A673 (cell line): ENCODE results near the gene GPBP1. TPM values are rescaled to one million over a fixed set of nuclear protein-coding genes. Genes with fewer than 3 reads are reported as not detected.
"Not testable (repeated sequence)": the region's sequence is repeated elsewhere in the genome, so short reads cannot be mapped to it uniquely, and the experiment has no call there.

Source experiments
- BruUV-seq: library from RNA; stranded (reverse); fragments of 400-500 nt; replicated peaks from 2 replicates; lab custom pipeline; 2021; lab: Mats Ljungman, UMichigan
- CTCF ChIA-PET: fragments of 300-600 bp; sonication (Branson Sonifier 250); formaldehyde crosslinking; loops from one replicate; lab custom pipeline; 2022; ENCODE audit warnings: antibody characterized with exemption; lab: Charles Lee
- POLR2A ChIA-PET: fragments of 300-600 bp; sonication (Branson Sonifier 250); formaldehyde crosslinking; loops from one replicate; lab custom pipeline; 2022; ENCODE audit warnings: antibody characterized with exemption; ENCODE audit not compliant: low non-redundant PET; lab: Charles Lee
- DNase-seq: peaks from one replicate; pipeline ENCODE4 v3.0.0-alpha.2; 2015; ENCODE audit warnings: low spot score
- H3K27ac ChIP-seq: fragments of 200-600 bp; sonication (generic); 2 replicates; pipeline ENCODE4 v1.5.1; 2016; ENCODE audit warnings: mixed run types, low read depth, mild to moderate bottlenecking, mixed read lengths, antibody characterized with exemption, low read length; ENCODE audit not compliant: poor library complexity, severe bottlenecking
- H3K27me3 ChIP-seq: fragments of 200-600 bp; sonication (generic); replicated peaks from 2 replicates; pipeline ENCODE4 v1.6.1; 2017; ENCODE audit warnings: mixed run types, low read depth, mild to moderate bottlenecking, mixed read lengths, antibody characterized with exemption, low read length; ENCODE audit not compliant: insufficient read depth, poor library complexity
- H3K36me3 ChIP-seq: fragments of 200-600 bp; sonication (generic); 2 replicates; pipeline ENCODE4 v1.6.1; 2016; ENCODE audit warnings: mixed run types, mild to moderate bottlenecking, mixed read lengths, antibody characterized with exemption, low read length; ENCODE audit not compliant: insufficient read depth, poor library complexity, severe bottlenecking
- H3K4me1 ChIP-seq: fragments of 200-600 bp; sonication (generic); 2 replicates; pipeline ENCODE4 v1.6.1; 2017; ENCODE audit warnings: mixed run types, mild to moderate bottlenecking, mixed read lengths, antibody characterized with exemption, low read length; ENCODE audit not compliant: insufficient read depth, poor library complexity, severe bottlenecking
- H3K4me3 ChIP-seq: fragments of 200-600 bp; sonication (generic); 2 replicates; pipeline ENCODE4 v1.5.1; 2016; ENCODE audit warnings: low read depth, mixed run types, mild to moderate bottlenecking, mixed read lengths, low read length; ENCODE audit not compliant: poor library complexity, severe bottlenecking
- H3K9me3 ChIP-seq: fragments of 200-600 bp; sonication (generic); 2 replicates; pipeline ENCODE4 v1.6.1; 2016; ENCODE audit warnings: mixed run types, low read depth, mild to moderate bottlenecking, mixed read lengths, antibody characterized with exemption, low read length; ENCODE audit not compliant: poor library complexity, severe bottlenecking
- EZH2 ChIP-seq: fragments of 200-600 bp; sonication (generic); IDR thresholded peaks from 2 replicates; pipeline ENCODE4 v1.6.1; 2017; ENCODE audit warnings: borderline replicate concordance, low read depth, mild to moderate bottlenecking, mixed read lengths, antibody characterized with exemption, low read length; ENCODE audit not compliant: poor library complexity, severe bottlenecking
- intact Hi-C: fragments of 100-400 bp; cut with micrococcal nuclease; formaldehyde crosslinking; loops from one replicate; pipeline ENCODE4 v1.10.0; 2022; ENCODE audit not compliant: unreplicated experiment
- total RNA-seq: library from RNA; stranded (reverse); gene quantifications from 2 replicates; pipeline ENCODE4 v1.2.3, GENCODE V29; 2021
- TF ChIP-seq, protein P1 (sequence below): fragments of 300-800, 200-600 bp; sonication (generic); conservative IDR thresholded peaks from 2 replicates; pipeline ENCODE4 v1.5.1; 2017; ENCODE audit warnings: low read depth, mild to moderate bottlenecking, antibody characterized with exemption, low read length, moderate library complexity, mixed read lengths

The GPBP1 gene
- total RNA-seq, 1 experiment from 2014 or later: 85.5 TPM

DNA sequence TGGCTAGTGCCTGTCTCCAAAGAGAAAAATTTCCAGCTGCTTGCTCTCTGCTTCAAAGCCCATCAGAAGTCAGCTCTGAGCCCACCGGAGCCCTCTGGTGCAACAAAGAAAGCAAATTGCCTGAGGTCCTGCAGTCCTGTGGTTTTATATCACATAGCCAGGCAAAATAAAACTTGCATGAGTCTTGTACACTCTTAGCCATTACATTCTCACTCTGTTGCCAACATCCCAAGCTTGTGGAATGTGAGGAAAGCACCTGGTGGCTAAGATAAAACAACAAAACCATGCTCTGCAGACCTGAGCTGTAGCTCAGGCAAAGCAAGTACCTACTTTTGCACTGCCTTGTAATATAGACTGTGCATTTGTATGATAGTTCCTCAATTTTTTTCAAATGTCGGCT, 133.7 kb downstream of the GPBP1 start:
- no peak for TF ChIP-seq EZH2
- TF ChIP-seq, protein P1, sequence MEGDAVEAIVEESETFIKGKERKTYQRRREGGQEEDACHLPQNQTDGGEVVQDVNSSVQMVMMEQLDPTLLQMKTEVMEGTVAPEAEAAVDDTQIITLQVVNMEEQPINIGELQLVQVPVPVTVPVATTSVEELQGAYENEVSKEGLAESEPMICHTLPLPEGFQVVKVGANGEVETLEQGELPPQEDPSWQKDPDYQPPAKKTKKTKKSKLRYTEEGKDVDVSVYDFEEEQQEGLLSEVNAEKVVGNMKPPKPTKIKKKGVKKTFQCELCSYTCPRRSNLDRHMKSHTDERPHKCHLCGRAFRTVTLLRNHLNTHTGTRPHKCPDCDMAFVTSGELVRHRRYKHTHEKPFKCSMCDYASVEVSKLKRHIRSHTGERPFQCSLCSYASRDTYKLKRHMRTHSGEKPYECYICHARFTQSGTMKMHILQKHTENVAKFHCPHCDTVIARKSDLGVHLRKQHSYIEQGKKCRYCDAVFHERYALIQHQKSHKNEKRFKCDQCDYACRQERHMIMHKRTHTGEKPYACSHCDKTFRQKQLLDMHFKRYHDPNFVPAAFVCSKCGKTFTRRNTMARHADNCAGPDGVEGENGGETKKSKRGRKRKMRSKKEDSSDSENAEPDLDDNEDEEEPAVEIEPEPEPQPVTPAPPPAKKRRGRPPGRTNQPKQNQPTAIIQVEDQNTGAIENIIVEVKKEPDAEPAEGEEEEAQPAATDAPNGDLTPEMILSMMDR: no peak
- no peak for DNase-seq
- Histone ChIP-seq H3K36me3 (no peaks in the 10 kb centered on the region), H3K27me3 (no peaks in the 10 kb centered on the region), H3K4me3 (no peak overlapping the region), H3K27ac (no peak overlapping the region), H3K4me1 (no peaks in the 10 kb centered on the region), H3K9me3 (no peaks in the 10 kb centered on the region)
- no TSS peak for BruUV-seq
- intact Hi-C loops: no loop called here
- ChIA-PET CTCF (no interaction called here), POLR2A (no interaction called here)

DNA sequence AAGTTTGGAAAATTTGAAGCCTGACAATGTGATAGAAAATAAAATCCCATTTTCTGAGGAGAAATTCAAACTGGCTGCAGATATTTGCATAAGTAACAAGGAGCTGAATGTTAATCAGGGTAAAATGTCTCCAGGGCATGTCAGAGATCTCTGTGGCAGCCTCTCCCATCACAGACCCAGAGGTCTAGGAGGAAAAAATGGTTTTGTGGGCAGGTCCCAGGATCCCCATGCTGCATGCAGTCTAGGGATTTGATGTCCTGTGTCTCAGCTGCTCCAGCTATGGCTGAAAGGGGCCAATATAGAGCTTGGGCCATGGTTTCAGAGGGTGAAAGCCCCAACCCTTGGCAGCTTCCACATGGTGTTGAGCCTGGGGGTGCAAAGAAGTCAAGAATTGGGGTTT, 135.2 kb downstream of the GPBP1 start:
- intact Hi-C loops, BruUV-seq, DNase-seq, POLR2A ChIA-PET, H3K27ac ChIP-seq, H3K4me1 ChIP-seq, H3K4me3 ChIP-seq, H3K36me3 ChIP-seq, CTCF ChIA-PET, H3K9me3 ChIP-seq, H3K27me3 ChIP-seq: not testable (repeated sequence)

- TF ChIP-seq, protein P1: no peak
- no peak for TF ChIP-seq EZH2
- Histone ChIP-seq H3K4me3 (no peak overlapping the region), H3K9me3 (no peaks in the 10 kb centered on the region), H3K4me1 (no peaks in the 10 kb centered on the region), H3K36me3 (no peaks in the 10 kb centered on the region), H3K27me3 (no peaks in the 10 kb centered on the region), H3K27ac (no peak overlapping the region)
- CTCF ChIA-PET: no interaction called here
- POLR2A ChIA-PET: no interaction called here
- intact Hi-C loops: no loop called here
- no TSS peak for BruUV-seq
- no peak for DNase-seq
These were observed 137.4 kb downstream of the GPBP1 start for GRCh38 chr5:57311251-57311650.

DNA sequence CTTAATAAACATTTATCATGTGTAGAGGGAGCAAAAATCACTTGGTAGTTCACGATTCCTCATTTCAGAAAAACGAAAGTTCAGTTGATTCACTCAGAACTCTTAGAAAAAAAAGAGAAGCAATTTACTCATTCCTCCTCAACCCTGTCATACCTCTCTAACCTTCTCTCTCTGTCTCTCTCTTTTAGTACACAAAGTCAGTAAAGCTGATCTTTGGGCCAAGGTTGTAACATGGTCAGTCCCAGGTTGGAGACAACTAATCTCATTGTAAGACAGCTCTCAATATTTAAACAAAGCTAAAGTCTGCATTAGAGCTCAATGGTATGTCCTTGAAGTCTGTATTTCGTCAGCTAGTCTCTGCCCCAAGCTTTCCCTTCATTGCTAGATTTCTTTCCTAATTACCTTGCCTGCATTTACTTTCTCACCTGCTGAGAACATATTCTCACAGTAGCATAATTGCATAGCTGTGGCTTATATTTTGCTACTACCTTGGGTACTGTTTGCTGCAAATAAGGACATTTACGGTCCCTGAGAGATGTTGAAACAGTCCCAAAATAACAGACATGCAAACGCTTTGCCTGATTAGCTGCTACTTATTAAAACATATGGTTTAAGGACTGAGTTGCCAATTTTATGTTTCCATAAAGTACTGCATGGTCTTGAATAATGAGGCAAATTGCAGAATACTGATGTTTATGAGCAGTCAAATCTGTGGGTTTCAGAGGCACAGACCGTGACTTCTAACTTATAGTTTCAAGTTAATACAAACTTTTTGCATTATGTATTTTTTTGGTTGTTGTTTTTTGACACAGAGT, 138.3 kb downstream of the GPBP1 start:
- H3K27ac ChIP-seq: no peak overlapping the region
- no peaks in the 10 kb centered on the region for H3K27me3 ChIP-seq
- H3K36me3 ChIP-seq: no peaks in the 10 kb centered on the region
- no peak overlapping the region for H3K4me3 ChIP-seq
- no TSS peak for BruUV-seq
- intact Hi-C loops: no loop called here
- no peak for DNase-seq
- ChIA-PET CTCF (no interaction called here), POLR2A (no interaction called here)
- H3K9me3 ChIP-seq: no peaks in the 10 kb centered on the region
- TF ChIP-seq EZH2: no peak
- TF ChIP-seq, protein P1: no peak
- H3K4me1 ChIP-seq: no peaks in the 10 kb centered on the region
